IMR-90 (cell line): ENCODE measurements around the gene SKAP1.

ENCODE experiments used
- CEBPB ChIP-seq: IDR thresholded peaks from 2 replicates; pipeline ENCODE4 v1.6.1; 2012; ENCODE audit warnings: low read depth, low read length, improper control_type of control experiment
- CHD1 ChIP-seq: IDR thresholded peaks from 2 replicates; pipeline ENCODE4 v1.6.1; 2012; ENCODE audit warnings: low read depth, low read length, improper control_type of control experiment
- CTCF ChIP-seq: conservative IDR thresholded peaks from 2 replicates; pipeline ENCODE4 v1.5.1; 2012; ENCODE audit warnings: mild to moderate bottlenecking, low read depth, low read length, improper control_type of control experiment
- FOS ChIP-seq: fragments of 150-350 bp; IDR thresholded peaks from 2 replicates; pipeline ENCODE4 v1.6.1; 2016; ENCODE audit warnings: low read depth, low read length
- MAFK ChIP-seq: IDR thresholded peaks from 2 replicates; pipeline ENCODE4 v1.6.1; 2012; ENCODE audit warnings: low read depth, low read length, improper control_type of control experiment
- MAZ ChIP-seq: IDR thresholded peaks from 2 replicates; pipeline ENCODE4 v1.6.1; 2012; ENCODE audit warnings: low read depth, mild to moderate bottlenecking, low read length, improper control_type of control experiment, moderate library complexity, borderline replicate concordance
- MXI1 ChIP-seq: IDR thresholded peaks from 2 replicates; pipeline ENCODE4 v1.6.1; 2012; ENCODE audit warnings: low read depth, mild to moderate bottlenecking, low read length, moderate library complexity, borderline replicate concordance
- NFE2L2 ChIP-seq: fragments of 150-350 bp; IDR thresholded peaks from 2 replicates; pipeline ENCODE4 v1.6.1; 2016; ENCODE audit warnings: low read depth, mild to moderate bottlenecking, low read length
- POLR2A ChIP-seq: IDR thresholded peaks from 2 replicates; pipeline ENCODE4 v1.6.1; 2012; ENCODE audit warnings: mild to moderate bottlenecking, low read depth, low read length
- RAD21 ChIP-seq: IDR thresholded peaks from 2 replicates; pipeline ENCODE4 v1.6.1; 2012; ENCODE audit warnings: low read length, improper control_type of control experiment
- RCOR1 ChIP-seq: IDR thresholded peaks from 2 replicates; pipeline ENCODE4 v1.6.1; 2012; ENCODE audit warnings: mild to moderate bottlenecking, low read length, improper control_type of control experiment; ENCODE audit not compliant: insufficient replicate concordance
- RFX5 ChIP-seq: IDR thresholded peaks from 2 replicates; pipeline ENCODE4 v1.8.0; 2012; ENCODE audit warnings: low read depth, mild to moderate bottlenecking, low read length, moderate library complexity
- USF2 ChIP-seq: fragments of 150-350 bp; IDR thresholded peaks from 2 replicates; pipeline ENCODE4 v1.6.1; 2017; ENCODE audit warnings: mild to moderate bottlenecking, antibody characterized with exemption, low read length, low read depth

- no peak for TF ChIP-seq RCOR1
- TF ChIP-seq CTCF: no peak
- TF ChIP-seq POLR2A: no peak
- no peak for TF ChIP-seq RAD21
- TF ChIP-seq USF2: no peak
- TF ChIP-seq MAZ: no peak
- TF ChIP-seq NFE2L2: no peak
- no peak for TF ChIP-seq CEBPB
- TF ChIP-seq CHD1: no peak
- TF ChIP-seq MAFK: no peak
- TF ChIP-seq RFX5: no peak
- no peak for TF ChIP-seq MXI1
- TF ChIP-seq FOS: no peak
These were observed 334.4 kb downstream of the SKAP1 start for GRCh38 chr17:48095611-48096010.
